GM11168 (cell line): ENCODE data around the gene EAF1.

Source experiments
- in situ Hi-C: fragments of 300-500 bp; cut with MboI; formaldehyde crosslinking; loops from one replicate; pipeline ENCODE4 v1.12.0; 2022; ENCODE audit warnings: low sequenced_read_pairs; ENCODE audit not compliant: unreplicated experiment

EAF1 gene

DNA sequence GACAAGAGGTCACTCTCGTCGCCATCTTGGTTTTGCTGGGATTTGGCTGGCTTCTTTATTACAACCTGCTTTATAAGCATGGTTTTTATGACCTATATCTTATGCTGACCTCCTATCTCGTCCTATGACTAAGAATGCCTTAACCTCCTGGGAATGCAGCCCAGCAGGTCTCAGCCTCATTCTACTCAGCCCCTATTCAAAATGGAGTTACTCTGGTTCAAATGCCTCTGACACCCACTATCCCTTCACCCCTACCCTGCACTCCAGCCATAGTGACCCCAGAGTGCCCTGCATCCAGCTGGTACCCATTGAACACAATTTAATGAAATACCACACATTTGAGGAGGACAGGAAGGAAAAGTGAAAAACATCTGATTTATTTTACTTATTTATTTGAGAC is 23.4 kb upstream of the EAF1 start:
- in situ Hi-C loops: loop anchor here (25.0 kb wide), 1 partner anchor 292 kb away; no protein-coding TSS in a partner anchor

GRCh38 chr3:15404767-15405166 is 22.6 kb upstream of the EAF1 start:
- in situ Hi-C loops: loop anchor here (25.0 kb wide), 1 partner anchor 292 kb away; no protein-coding TSS in a partner anchor

- in situ Hi-C loops: loop anchor here (25.0 kb wide), 1 partner anchor 293 kb away; no protein-coding TSS in a partner anchor
Measured at GRCh38 chr3:15405448-15406050, 21.8 kb upstream of the EAF1 start.

GRCh38 chr3:15409239-15409638 is 18.2 kb upstream of the EAF1 start:
- in situ Hi-C loops: loop anchor here (25.0 kb wide), 1 partner anchor 297 kb away; no protein-coding TSS in a partner anchor

GRCh38 chr3:15409774-15410173 is 17.6 kb upstream of the EAF1 start:
- in situ Hi-C loops: loop anchor here (10.0 to 25.0 kb wide), 2 partner anchors 145 to 297 kb away; no protein-coding TSS in a partner anchor

DNA sequence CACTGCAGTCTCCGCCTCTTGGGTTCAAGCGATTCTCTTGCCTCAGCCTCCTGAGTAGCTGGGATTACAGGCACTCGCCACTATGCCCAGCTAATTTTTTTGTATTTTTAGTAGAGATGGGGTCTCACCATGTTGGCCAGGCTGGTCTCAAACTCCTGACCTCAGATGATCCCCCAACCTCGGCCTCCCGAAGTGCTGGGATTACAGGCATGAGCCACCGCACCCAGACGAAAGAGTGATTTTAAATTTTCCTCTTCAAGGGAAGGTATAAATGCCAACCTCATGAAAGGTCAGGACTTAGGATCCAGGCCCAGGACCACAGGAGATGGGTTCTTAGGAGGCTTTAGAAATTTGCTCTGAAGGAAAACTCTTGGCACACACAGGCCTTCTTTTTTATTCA is 16.4 kb upstream of the EAF1 start:
- in situ Hi-C loops: loop anchor here (10.0 to 25.0 kb wide), 2 partner anchors 146 to 299 kb away; no protein-coding TSS in a partner anchor

GRCh38 chr3:15420871-15421270 is 6.5 kb upstream of the EAF1 start:
- in situ Hi-C loops: loop anchor here (10.0 to 25.0 kb wide), 2 partner anchors 134 to 309 kb away; no protein-coding TSS in a partner anchor

GRCh38 chr3:15426579-15427118 is 749 bp upstream of the EAF1 start:
- in situ Hi-C loops: loop anchor here (10.0 kb wide), 1 partner anchor 128 kb away; no protein-coding TSS in a partner anchor

GRCh38 chr3:15427981-15428380 is 583 bp downstream of the EAF1 start:
- in situ Hi-C loops: loop anchor here (10.0 kb wide), 1 partner anchor 127 kb away; no protein-coding TSS in a partner anchor

DNA sequence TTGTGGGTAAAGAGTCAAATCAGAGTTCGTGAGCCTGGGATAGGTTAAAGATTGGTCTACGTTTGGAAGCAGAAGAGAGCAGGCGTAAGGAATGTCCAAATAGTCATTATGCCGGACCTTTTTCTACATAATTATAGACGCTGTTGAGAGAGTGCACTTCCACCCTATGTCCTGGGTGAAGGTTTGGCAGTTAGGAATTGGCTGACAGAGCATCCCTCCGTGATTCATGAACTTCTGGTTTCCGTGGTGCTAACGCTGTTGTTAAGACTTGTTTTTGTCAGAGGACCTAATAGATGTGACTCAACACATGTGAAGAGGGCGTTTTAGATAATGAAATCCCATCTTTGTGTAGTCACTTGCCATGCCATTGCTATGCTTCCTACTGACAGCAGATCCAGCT is 1.1 kb downstream of the EAF1 start:
- in situ Hi-C loops: loop anchor here (10.0 kb wide), 1 partner anchor 126 kb away; no protein-coding TSS in a partner anchor

DNA sequence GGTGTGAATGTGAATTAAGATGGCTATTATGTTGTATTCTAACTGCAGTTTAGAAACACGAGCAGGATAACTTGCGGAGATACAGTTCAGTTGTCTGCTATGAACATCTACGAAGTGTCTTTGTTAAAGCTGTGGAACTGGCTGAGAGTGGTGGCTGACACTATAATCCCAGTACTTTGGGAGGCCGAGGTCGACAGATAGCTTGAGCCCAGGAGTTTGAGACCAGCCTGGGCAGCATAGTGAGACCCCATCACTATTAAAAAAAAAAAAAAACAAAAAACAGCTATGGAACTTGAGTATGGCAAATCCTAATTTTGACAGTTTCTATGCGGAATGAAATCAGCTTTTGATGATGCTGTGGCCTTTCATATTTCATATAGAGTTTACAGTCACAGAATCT is 1.7 kb downstream of the EAF1 start:
- in situ Hi-C loops: loop anchor here (10.0 kb wide), 1 partner anchor 126 kb away; no protein-coding TSS in a partner anchor

DNA sequence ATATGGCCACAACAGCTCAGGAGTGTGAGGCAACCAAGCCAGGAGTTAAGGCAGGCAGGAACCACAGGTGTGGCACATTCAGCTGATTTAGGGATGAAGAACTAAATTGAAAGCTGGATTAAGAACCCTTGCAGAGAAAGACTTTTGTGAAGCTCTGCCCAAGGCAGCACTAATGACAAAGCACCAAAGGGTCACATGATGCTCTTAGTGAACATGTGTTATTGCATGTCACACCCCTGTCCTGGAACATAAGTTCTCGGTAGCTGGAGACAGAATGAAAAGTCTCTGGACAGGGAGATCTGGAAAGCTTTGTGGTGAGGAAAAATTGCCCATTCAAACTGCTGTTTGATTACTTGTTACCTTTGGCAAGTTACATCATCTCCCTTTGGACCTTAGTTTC is 3.2 kb downstream of the EAF1 start:
- in situ Hi-C loops: no loop called here

- in situ Hi-C loops: no loop called here
Measured at GRCh38 chr3:15431256-15431837, 3.9 kb downstream of the EAF1 start.

- in situ Hi-C loops: no loop called here
Measured at GRCh38 chr3:15433531-15433930, 6.1 kb downstream of the EAF1 start.

- in situ Hi-C loops: no loop called here
Measured at GRCh38 chr3:15434756-15435155, 7.4 kb downstream of the EAF1 start.

DNA sequence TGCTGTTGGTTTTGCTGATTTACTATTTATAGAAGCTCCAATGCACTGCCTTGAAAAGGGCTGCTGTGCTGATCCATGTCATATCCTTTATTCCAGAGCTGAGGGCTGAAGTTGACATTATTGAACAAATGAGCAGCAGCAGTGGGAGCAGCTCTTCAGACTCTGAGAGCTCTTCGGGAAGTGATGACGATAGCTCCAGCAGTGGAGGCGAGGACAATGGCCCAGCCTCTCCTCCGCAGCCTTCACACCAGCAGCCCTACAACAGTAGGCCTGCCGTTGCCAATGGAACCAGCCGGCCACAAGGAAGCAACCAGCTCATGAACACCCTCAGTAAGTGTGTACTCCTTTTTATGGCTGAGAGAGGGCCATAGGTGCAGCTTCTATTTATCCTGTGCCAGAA is 8.8 kb downstream of the EAF1 start:
- in situ Hi-C loops: no loop called here

DNA sequence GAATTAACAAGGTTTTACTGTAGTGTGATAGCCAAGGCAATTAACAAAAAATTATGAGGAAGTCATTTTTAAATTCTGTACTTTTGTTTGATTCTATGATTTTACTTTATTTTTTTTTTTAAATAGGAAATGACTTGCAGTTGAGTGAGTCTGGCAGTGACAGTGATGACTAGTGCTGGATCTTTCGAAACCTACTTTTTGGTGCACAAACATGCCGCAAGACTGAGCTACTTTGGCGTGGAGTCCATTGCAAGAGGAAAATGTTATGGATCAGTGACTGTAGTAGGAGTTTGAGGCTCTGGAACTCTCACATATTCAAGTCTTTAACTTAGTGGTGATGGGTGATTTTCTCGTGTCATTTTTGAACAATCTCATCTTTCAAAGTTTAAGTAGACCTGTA is 11.6 kb downstream of the EAF1 start:
- in situ Hi-C loops: no loop called here

GRCh38 chr3:15439476-15439875 is 12.1 kb downstream of the EAF1 start:
- in situ Hi-C loops: no loop called here

DNA sequence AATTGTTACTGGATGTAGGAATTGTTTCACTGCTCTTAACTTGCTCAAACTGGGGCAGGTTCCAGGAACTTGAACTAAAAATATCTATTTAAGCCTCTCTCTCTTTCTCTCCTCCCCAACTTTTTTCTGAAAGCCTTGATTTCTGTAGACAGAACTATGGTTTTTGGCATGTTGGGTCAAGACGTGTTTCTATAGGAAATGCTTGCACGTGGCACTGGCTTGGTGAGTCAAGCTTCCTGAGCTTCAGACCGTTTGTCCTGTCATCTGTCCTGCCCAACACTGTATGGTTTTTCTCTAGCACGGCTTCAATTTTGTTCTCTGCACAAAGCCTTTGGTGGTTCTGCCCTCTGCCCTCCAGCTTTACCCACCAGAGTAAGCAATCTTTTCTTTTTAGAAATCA is 13.5 kb downstream of the EAF1 start:
- in situ Hi-C loops: no loop called here

DNA sequence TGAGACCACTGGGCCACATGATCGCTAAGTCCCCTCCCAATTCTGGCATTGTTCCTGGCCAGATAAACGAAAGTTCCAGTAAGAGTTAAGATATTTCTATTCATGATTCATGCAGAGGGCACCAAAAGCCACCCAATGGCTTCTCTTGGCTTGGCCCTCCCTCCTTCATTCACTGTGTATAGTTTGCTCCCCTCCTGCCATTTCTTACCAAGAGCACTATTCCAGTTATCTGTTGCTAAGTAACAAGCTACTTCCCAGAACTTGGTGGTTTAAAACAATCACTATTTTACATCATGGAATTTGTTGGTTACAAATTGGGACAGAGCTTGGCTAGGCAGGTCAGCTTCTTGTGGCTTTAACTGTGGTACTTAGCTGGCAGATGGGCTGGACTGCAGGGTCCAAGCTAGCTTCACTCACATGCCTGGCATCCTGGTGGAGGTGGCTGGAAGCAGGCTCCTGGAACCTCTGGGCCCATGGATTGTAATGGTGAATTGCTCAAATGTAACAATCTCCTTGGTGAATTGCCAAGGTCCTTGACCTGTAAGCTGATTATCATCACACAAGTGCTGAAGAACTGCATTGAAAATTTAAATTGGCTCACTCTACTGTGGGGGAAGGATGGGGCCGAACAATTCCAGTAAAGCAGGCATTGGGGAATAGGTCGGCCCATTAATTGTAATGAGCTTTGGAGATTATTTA is 16.6 kb downstream of the EAF1 start:
- in situ Hi-C loops: no loop called here
